ENCODE measurements around the gene SPIRE1. TPM values are rescaled to one million over a fixed set of nuclear protein-coding genes. Genes with fewer than 3 reads are reported as not detected.

The SPIRE1 gene
- total and polyA plus RNA-seq, 12 donors = 8.4 to 65.3 (median 47.4) TPM

DNA sequence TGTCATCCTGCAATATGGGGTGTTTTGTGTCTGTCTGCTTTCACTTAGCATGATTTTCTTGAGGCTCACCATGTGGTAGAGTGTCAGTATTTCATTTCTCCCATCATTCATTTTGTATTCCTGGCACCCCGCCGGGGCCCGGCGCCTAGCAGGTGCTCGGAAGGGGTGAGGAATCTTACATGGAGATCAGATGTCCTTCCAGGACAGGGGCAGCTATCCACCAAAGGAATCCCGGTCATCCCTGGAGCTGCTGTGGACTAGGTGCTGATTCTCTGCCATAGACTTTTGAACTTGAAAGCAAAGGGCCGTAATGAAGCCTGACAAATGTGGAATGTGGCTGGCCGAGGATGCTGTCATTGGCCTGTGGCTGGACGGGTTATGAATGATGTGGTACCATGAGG is 247.8 kb downstream of the SPIRE1 start:
- DNase-seq (no peak), ATAC-seq (no peak)
- Histone ChIP-seq H3K9me3 (no peaks in the 10 kb centered on the region), H3K27ac (no peak overlapping the region), H3K4me3 (no peak overlapping the region), H3K27me3 (peaks cover 0 to 20% (median 4%) of the 10 kb centered on the region in 7 donors), H3K4me1 (peaks cover 0 to 23% (median 16%) of the 10 kb centered on the region in 9 donors), H3K36me3 (no peaks in the 10 kb centered on the region)
- TF ChIP-seq, protein P1, sequence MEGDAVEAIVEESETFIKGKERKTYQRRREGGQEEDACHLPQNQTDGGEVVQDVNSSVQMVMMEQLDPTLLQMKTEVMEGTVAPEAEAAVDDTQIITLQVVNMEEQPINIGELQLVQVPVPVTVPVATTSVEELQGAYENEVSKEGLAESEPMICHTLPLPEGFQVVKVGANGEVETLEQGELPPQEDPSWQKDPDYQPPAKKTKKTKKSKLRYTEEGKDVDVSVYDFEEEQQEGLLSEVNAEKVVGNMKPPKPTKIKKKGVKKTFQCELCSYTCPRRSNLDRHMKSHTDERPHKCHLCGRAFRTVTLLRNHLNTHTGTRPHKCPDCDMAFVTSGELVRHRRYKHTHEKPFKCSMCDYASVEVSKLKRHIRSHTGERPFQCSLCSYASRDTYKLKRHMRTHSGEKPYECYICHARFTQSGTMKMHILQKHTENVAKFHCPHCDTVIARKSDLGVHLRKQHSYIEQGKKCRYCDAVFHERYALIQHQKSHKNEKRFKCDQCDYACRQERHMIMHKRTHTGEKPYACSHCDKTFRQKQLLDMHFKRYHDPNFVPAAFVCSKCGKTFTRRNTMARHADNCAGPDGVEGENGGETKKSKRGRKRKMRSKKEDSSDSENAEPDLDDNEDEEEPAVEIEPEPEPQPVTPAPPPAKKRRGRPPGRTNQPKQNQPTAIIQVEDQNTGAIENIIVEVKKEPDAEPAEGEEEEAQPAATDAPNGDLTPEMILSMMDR (IDR thresholded peaks at IDR 0.05) = no peak
- intact Hi-C loops (cut with DNase I) = loop anchor here in 1 of 10 donors (5.0 kb wide), 1 partner anchor 247 kb away; the partner anchor contains the start of gene SPIRE1
- WGBS, 2 donors = 83 to 90% methylated on average over 9 of the region's 9 CpGs

DNA sequence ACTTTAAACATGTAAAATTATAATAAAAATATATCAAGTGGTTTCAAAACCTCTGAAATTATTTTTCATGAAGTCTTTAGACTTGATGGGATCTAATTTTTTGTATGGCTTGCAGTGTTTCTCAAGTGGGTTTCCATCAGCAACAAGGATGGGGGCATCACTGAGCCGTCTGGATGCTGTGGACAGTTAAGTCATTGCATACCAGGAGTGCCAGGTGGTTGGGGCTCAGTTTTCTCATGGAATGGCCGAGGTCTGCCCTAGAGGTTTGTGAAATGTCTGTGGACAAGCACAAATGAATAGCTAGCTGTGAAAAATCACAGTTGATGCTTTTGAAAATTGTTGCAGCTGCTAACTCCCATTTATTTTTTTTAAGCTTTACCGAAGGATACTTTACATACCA is 248.4 kb downstream of the SPIRE1 start:
- Histone ChIP-seq H3K36me3 (no peaks in the 10 kb centered on the region), H3K4me1 (peaks cover 0 to 22% (median 15%) of the 10 kb centered on the region in 9 donors), H3K9me3 (no peaks in the 10 kb centered on the region), H3K27me3 (peaks cover 0 to 26% (median 10%) of the 10 kb centered on the region in 7 donors), H3K27ac (no peak overlapping the region), H3K4me3 (no peak overlapping the region)
- ATAC-seq = no peak
- no peak for DNase-seq
- 83 to 88% methylated on average over 3 of the region's 3 CpGs for WGBS, 2 donors
- intact Hi-C loops (cut with DNase I) = loop anchor here in 4 of 10 donors (5.0 to 10.0 kb wide), 2 partner anchors 45 to 248 kb away; partner anchors contain the start of gene SPIRE1 (in 3 of the 4)
- TF ChIP-seq, protein P1 (IDR thresholded peaks at IDR 0.05) = no peak

DNA sequence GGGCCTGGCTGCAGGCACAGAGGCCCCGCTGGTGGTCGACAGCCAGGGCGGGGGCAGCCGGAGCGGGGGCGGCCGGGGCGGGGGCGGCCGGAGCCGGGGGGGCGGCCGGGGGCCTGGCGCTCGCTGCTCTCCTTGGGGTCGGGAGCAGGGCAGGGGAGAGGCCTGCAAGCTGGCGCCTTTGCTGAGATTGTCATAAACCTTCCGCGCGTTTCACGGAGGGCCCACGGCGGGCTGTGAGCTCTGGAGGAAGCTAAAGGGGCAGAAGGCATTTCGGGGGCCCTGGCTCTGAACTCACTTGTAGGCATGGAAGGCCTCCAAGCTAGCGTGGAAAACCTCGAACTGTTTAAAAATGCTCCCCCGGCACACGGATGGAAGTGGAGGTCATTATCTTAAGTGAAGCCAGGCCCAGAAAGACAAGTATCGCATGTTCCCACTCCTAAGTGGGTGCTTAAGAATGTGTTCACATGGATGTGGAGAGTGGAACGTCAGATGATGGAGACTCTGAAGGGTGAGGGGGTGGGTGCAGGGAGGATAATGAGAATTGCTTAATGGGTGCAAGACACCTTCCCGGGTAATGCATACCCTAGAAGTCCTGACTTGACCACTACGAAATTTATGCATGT is 249.5 kb downstream of the SPIRE1 start:
- intact Hi-C loops (cut with DNase I) = loop anchor here in 4 of 10 donors (5.0 to 10.0 kb wide), 2 partner anchors 46 to 249 kb away; partner anchors contain the start of gene SPIRE1 (in 3 of the 4)
- H3K9me3 ChIP-seq = no peaks in the 10 kb centered on the region
- peaks cover 0 to 23% (median 15%) of the 10 kb centered on the region in 9 donors for H3K4me1 ChIP-seq
- no peaks in the 10 kb centered on the region for H3K36me3 ChIP-seq
- H3K27ac ChIP-seq = peak overlapping the region; percentile 49 to 88 (median 82)
- DNase-seq = no peak
- H3K27me3 ChIP-seq = peaks cover 0 to 32% (median 10%) of the 10 kb centered on the region in 7 donors
- H3K4me3 ChIP-seq = peak overlapping the region; percentile 30 to 71 (median 62)
- TF ChIP-seq, protein P1 (IDR thresholded peaks at IDR 0.05) = no peak
- WGBS, 2 donors = 6 to 7% methylated on average over 23 to 32 of the region's 32 CpGs
- ATAC-seq = peak in 1 of 8 donors; percentile 7

DNA sequence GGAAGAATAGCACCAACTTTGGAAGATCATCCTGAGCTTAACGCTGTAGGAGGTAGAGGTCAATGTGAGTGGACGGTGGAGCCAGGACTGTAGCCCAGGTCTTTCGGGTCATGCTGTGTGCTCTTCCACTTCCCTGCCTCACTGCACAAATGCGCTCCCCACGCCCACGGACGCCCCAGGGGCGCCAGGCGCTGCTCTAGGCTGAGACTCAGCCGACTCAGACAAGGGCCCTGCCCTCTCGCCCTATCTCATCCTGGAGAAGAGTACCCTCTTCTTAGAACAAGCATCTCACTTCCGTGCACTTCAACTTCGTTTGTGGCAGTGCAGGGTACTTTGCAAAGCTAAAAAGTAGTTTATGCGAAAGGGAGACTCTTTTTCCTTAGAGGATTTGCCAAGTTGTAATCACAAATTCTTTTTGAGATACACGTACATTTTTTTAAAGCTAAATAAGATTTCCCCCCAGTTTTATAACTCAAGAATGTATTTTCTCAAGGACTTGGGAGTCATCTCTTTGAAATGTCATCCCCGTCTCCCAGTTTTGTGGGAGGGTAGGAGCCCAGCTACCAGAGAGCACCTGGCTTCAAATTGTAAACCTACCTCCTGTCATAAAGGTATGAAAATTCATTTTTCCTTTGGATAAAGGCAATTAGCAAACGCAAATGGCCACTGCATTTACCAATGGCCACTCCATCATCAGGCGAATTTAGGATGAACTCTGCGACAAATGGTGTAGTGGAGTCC is 251.4 kb downstream of the SPIRE1 start:
- DNase-seq = no peak
- Histone ChIP-seq H3K36me3 (no peaks in the 10 kb centered on the region), H3K27me3 (peaks cover 0 to 35% (median 10%) of the 10 kb centered on the region in 7 donors), H3K4me1 (peaks cover 0 to 26% (median 15%) of the 10 kb centered on the region in 9 donors), H3K4me3 (peak overlapping the region in 1 of 10 donors; percentile 71), H3K9me3 (no peaks in the 10 kb centered on the region), H3K27ac (no peak overlapping the region)
- intact Hi-C loops (cut with DNase I) = loop anchor here in 4 of 10 donors (5.0 to 10.0 kb wide), 2 partner anchors 48 to 251 kb away; partner anchors contain the start of gene SPIRE1 (in 3 of the 4)
- TF ChIP-seq, protein P1 (IDR thresholded peaks at IDR 0.05) = no peak
- no peak for ATAC-seq
- WGBS, 2 donors = 84 to 88% methylated on average over 19 of the region's 19 CpGs
